Inferior parietal cortex (tissue), 1 donor: ENCODE data around the gene CERS6.
A peak's percentile ranks its signal among the peaks of the same experiment; 100 is the strongest.

ENCODE experiments used
- DNase-seq: peaks from one replicate; pipeline ENCODE4 v3.0.0-alpha.2; 2016; ENCODE audit errors: extremely low spot score

The CERS6 gene

GRCh38 chr2:168699844-168700417, 243.9 kb downstream of the CERS6 start:
- peak; percentile 43 for DNase-seq

GRCh38 chr2:168700615-168701245, 244.7 kb downstream of the CERS6 start:
- no peak for DNase-seq

GRCh38 chr2:168702579-168702978, 246.5 kb downstream of the CERS6 start:
- no peak for DNase-seq

- peak; percentile 34 for DNase-seq
These were observed 247.9 kb downstream of the CERS6 start for GRCh38 chr2:168703926-168704325.

DNA sequence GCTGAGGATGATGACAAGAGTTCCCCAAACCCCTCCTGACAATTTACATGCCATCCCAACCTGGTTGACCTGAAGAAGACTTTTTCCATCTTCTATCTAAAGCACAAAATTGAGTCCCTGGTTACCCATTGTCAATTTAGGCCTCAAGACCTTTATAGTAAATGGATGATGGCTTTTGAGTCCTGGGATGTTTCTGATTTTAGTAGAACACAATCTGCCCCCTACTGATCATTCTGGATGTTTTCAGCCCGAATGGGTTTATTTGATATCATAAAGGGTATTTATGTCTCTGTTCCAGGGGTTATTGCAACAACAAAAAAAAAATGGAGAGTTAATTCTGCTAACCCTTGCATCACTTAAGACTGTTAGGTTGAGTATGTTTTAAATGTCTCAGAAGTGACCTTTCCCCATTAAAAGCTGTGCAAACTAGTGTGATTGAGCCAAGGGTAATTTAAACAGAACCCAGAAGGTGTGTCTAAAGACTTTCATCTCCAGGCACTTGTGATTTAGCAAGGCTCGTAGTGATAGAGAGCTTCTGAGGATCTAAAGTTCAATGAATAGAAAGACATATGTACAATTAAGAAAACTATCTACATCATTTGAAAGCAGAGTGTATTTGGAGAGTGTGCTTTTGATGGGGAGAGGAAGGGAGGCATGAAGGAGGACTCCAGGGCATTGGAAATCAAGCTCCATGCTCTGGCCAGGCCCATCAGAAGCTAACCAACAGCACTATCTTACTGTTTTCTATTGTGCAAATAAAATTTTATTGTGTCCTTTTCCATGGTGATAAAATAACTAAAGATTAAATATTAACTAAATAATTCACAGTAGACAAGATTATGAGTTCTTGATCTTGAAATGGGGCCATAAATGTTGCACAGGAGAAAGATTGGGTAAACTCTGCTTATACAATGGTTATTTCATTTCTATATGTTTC, 249.7 kb downstream of the CERS6 start:
- DNase-seq, result peak; percentile 43

DNA sequence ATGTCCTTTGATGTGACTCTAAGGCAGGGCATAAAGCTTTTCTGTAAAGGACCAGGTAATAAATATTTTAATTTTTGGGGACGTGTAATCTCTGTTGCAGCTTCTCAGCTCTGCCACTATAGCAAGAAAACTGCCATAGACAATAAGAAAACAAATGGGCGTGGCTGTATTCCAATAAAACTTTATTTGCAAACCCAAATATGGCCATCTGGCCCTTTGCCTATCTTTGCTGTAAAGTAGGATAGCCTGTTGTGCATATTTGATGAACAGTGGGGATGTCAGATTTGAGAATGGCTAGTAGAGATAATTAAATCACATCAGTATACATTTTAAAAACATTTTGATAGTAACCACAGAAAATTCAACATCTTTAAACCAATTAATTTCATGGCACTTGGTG, 250.7 kb downstream of the CERS6 start:
- no peak for DNase-seq

GRCh38 chr2:168708080-168708479, 252.0 kb downstream of the CERS6 start:
- DNase-seq, result no peak

- DNase-seq, result no peak
These were observed 254.8 kb downstream of the CERS6 start for GRCh38 chr2:168710754-168711467.

DNA sequence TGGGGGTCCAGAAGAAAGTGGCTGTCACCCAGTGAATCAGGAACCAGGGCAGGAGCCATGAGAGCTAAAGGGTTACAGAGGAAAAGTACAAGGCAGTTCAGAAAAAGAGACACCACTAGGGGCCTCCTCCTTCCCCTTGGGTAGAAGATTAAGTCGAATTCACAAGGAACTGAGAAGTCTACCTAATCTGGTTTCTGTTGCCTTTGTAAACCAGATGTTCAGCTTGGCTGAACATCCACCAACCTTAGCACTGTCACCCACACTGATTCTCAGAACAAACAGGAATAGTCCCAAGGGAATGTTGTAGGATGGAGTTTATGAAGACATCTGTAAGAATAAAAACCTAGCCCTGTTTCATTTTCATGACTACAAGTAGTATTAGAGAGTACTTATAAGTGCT, 256.0 kb downstream of the CERS6 start:
- no peak for DNase-seq

DNA sequence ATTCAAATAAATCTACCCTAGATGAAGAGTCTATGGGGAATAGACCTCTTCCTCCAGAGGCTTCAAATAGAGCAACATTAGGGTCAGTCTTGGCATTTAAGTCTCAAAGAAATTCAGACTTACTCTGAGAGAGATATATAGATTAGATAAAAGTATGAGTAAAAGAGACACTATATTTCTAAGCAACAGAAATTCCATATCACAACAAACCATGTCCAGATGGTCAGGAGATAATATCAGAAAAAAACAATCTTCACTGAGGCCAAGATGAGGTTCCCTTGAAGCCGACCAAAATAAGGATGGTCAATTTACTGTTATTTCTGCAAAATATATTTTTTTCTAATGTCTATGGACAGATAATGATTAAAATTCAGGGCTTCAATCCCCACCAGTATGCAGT, 257.3 kb downstream of the CERS6 start:
- no peak for DNase-seq

- no peak for DNase-seq
These were observed 259.8 kb downstream of the CERS6 start for GRCh38 chr2:168715849-168716248.

DNA sequence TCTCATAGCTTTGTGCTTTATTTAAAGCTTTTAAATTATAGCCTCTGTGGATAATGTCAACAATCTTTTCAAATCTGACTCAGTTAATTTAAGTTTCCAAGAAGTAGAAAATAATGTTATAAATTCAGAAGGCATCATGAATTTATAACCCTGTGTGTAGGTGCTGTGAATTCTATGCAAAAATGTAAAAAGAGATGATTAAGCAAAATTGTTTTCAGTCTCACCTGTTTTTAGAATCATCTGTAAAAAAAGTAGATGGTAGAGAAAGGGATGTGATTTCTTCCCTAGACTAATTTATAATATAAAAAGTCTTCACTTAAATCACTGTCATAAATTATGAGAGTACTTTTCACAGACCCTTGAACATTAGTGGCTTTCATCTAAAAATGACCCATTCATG, 260.8 kb downstream of the CERS6 start:
- no peak for DNase-seq

GRCh38 chr2:168717790-168718502, 261.9 kb downstream of the CERS6 start:
- no peak for DNase-seq

DNA sequence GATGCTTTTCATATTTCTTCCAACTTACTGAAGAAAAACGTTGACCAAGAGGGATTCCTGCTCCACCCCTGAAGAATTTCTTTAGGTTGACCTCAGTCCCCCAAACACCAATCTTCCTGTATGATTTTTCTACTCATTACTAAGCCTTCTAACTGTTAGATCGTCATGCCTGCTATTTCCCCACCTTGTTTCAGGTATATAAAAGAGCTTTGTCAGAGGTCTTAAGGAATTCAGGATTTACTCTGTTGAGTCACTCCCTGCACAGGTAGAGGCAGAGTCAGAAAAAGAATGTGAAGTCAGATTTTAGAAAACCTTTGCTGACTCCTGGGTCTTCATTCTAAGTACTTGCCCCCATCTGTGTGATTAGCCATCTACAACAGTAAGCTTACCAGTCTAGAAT, 262.6 kb downstream of the CERS6 start:
- DNase-seq, result no peak

DNA sequence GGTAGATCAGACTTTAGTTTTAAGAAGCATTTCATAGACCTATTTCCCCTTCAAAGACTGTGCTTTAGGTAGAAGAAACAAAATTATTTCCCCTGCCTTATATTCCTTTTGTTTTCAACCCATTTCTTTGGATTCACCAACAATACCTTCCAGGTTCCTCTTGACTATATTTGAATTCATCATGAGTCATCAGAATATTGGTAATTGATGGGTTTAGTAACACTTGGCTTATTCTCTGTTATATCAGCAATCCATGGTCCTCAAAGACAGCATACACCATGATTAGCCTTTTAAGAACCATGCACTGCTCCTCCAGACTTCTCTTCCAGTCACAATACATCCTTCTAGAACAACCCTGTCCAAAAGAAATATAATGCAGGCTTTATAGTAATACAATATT, 263.4 kb downstream of the CERS6 start:
- no peak for DNase-seq

GRCh38 chr2:168722592-168722991, 266.5 kb downstream of the CERS6 start:
- DNase-seq, result no peak

GRCh38 chr2:168723275-168723899, 267.3 kb downstream of the CERS6 start:
- DNase-seq, result no peak

- DNase-seq, result no peak
These were observed 270.3 kb downstream of the CERS6 start for GRCh38 chr2:168726375-168726774.

DNA sequence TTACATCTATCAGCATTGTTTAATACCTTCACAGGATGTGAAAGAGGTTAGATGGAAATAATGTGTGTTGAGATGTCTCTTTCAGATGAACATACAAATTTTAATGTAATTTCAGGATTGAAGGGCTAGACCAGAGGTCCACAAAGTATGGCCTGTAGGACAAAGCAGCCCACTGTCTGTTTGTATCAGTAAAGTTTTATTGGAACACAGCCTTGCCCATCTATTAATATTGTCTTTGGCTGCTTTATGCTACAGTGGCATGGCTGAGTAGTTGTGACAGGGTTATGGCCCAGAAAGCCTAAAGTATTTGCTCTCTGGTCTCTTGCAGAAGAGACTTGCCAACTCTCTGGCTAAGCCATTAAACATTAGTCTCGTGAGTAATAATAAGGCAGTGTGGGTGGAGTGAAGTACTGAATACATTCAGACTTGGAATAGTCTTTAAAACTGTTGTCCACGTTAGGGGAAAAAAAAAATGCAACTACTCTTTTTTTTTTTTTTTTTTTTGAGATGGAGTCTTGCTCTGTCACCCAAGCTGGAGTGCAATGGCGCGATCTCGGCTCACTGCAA, 271.9 kb downstream of the CERS6 start:
- DNase-seq, result no peak

DNA sequence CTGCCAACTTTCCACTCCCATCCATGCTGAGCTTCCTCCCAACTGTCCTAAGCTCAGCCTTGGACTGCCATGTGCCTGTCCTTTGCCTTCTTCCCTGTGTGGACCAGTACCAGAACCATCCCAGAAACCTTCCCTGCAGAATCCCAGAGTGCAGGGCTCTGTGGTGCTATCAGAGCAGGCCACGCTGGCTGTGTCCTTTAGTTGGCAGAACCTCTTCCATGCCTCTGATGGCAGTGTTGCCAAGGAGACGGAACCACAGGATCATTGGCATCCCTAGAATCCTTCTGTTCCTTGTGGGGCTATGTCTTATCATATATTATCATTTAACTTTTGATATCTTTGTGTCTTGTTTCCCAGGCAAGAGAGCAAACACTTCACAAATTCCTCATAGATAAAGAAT, 273.4 kb downstream of the CERS6 start:
- DNase-seq, result no peak

DNA sequence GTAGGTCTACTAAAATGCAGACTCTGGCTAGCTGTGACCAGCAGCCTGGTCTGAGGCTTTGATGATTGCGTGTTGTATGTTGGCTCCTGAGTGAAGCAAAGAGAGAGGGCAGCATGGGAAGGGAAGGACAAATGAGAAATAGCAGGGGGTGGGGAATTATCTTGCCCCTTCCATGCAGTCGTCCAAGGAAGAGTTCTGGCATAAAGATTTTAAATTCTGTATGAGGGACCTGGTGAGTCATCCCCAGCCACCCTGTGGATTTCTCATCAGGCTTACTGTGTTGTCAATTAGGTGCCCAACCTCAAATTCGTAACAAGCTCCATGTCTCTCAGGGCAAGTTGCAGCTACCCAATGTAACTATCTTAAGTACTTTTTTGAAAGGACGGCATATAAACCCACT, 274.3 kb downstream of the CERS6 start:
- DNase-seq, result no peak
